K562 (cell line): ENCODE measurements around the gene FUZ. TPM values are rescaled to one million over a fixed set of nuclear protein-coding genes. Genes with fewer than 3 reads are reported as not detected.
A peak's percentile ranks its signal among the peaks of the same experiment; 100 is the strongest.

Experiments used
- BHLHE40 ChIP-seq: IDR thresholded peaks from 2 replicates; pipeline ENCODE4 v1.6.1; 2011; ENCODE audit warnings: low read length, improper control_type of control experiment
- POLR3G ChIP-seq: IDR thresholded peaks from 2 replicates; pipeline ENCODE4 v1.6.1; 2011; ENCODE audit not compliant: insufficient read length, insufficient replicate concordance; ENCODE audit errors: extremely low read depth
- RBFOX2 ChIP-seq: fragments of 200-400 bp; formaldehyde crosslinking; IDR thresholded peaks from 2 replicates; pipeline ENCODE4 v1.6.1; 2017; ENCODE audit warnings: low read depth, mild to moderate bottlenecking, low read length, moderate library complexity
- SMAD4 ChIP-seq: fragments of 250-450 bp; sonication (Bioruptor Pico); conservative IDR thresholded peaks from 2 replicates; pipeline ENCODE4 v1.8.0; 2021; ENCODE audit warnings: inconsistent platforms, mild to moderate bottlenecking, moderate library complexity
- TARDBP ChIP-seq: fragments of 450-650 bp; IDR thresholded peaks from 2 replicates; pipeline ENCODE4 v1.6.1; 2016
- ZFP1 ChIP-seq: fragments of 450-650 bp; formaldehyde crosslinking; IDR thresholded peaks from 2 replicates; pipeline ENCODE4 v1.4.0; 2020; ENCODE audit warnings: mild to moderate bottlenecking, mixed read lengths
- ZKSCAN1 ChIP-seq: fragments of 150-350 bp; IDR thresholded peaks from 2 replicates; pipeline ENCODE4 v1.6.1; 2016; ENCODE audit warnings: low read depth, low read length
- polyA plus RNA-seq, 8 experiments: library from polyadenylated mRNA; depleted of rRNA in 4 of 8; stranded (reverse) in 5 of 8; unstranded in 3 of 8; fragments of >200 nt; fragmentation: Nextera tagmentation in 2 of 8; fragmentation: Illumina TruSeq in 1 of 8; extraction: Ambion mirVana in 2 of 8; extraction: Trizol in 1 of 8; gene quantifications; 2 replicates each; pipeline versions ENCODE4 v1.2.1 to v1.2.3, GENCODE V29; 2011 to 2014; ENCODE audit warnings: inconsistent platforms in 1 of 8, missing spikeins in 1 of 8
- total RNA-seq, 7 experiments: library from RNA; depleted of rRNA in 6 of 7; stranded (reverse); fragments of >200 nt in 6 of 7; fragmentation: Illumina TruSeq in 2 of 7; extraction: Trizol in 2 of 7; gene quantifications; 2 replicates each; pipeline versions ENCODE4 v1.2.1 to v1.2.3, GENCODE V29; 2011 to 2021; ENCODE audit warnings: low replicate concordance in 1 of 7
- TF ChIP-seq, protein P1 (sequence below): fragments of 250-450 bp; sonication (Bioruptor Pico); IDR thresholded peaks from 2 replicates; pipeline ENCODE4 v1.8.0; 2022; ENCODE audit warnings: moderate library complexity, mild to moderate bottlenecking, inconsistent platforms
- TF ChIP-seq, protein P2 (sequence below): fragments of 250-450 bp; sonication (Bioruptor Pico); IDR thresholded peaks from 2 replicates; pipeline ENCODE4 v1.4.0; 2020
- TF ChIP-seq, protein P3 (sequence below): sonication (generic); formaldehyde crosslinking; IDR thresholded peaks from 2 replicates; pipeline ENCODE4 v1.8.1; 2023; ENCODE audit warnings: mild to moderate bottlenecking, missing genetic modification reagents
- TF ChIP-seq, protein P4 (sequence below): sonication (generic); formaldehyde crosslinking; IDR thresholded peaks from 2 replicates; pipeline ENCODE4 v1.9.0; 2022; ENCODE audit warnings: mild to moderate bottlenecking, missing genetic modification reagents
- TF ChIP-seq, protein P5 (sequence below): sonication (generic); formaldehyde crosslinking; IDR thresholded peaks from 2 replicates; pipeline ENCODE4 v1.8.1; 2023; ENCODE audit warnings: missing genetic modification reagents, mild to moderate bottlenecking, borderline replicate concordance

The FUZ gene
- total and polyA plus RNA-seq, 9 of the 15 experiments (the other 6 are each of a cell fraction or from before 2014, with no cell fraction given) = 0.17 to 7.6 (median 3.6) TPM; not detected in 1

DNA sequence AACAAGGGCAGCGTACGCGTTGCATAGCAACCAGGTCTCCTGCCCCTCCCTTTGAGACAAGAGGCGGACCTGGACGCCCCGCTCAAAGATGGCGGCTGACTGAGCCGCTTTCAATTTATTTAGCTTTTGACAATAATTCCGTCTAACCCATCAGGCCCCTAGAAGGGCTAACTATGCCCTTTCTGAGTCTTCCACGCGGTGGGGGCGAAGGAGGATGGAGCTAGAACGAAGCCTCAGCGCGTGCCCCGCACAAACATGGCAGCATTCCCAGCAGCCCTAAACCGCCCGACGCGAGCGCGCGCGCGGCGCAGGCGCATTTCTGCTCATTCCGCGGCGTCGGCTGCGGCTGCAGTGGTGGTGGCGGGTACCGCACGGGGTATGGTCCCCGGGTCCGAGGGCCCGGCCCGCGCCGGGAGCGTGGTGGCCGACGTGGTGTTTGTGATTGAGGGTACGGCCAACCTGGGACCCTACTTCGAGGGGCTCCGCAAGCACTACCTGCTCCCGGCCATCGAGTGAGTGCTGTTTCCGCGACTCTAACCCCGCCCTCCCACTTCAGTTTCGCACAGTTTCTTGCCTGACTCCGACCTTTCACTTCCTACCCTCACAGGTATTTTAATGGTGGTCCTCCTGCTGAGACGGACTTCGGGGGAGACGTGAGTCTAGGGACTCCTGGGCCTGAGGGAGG, 5.0 kb upstream of the FUZ start, which contains the start of gene MED25 (continued):
- TF ChIP-seq, protein P1, sequence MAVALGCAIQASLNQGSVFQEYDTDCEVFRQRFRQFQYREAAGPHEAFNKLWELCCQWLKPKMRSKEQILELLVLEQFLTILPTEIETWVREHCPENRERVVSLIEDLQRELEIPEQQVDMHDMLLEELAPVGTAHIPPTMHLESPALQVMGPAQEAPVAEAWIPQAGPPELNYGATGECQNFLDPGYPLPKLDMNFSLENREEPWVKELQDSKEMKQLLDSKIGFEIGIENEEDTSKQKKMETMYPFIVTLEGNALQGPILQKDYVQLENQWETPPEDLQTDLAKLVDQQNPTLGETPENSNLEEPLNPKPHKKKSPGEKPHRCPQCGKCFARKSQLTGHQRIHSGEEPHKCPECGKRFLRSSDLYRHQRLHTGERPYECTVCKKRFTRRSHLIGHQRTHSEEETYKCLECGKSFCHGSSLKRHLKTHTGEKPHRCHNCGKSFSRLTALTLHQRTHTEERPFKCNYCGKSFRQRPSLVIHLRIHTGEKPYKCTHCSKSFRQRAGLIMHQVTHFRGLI = peak; percentile 72
- TF ChIP-seq, protein P2, sequence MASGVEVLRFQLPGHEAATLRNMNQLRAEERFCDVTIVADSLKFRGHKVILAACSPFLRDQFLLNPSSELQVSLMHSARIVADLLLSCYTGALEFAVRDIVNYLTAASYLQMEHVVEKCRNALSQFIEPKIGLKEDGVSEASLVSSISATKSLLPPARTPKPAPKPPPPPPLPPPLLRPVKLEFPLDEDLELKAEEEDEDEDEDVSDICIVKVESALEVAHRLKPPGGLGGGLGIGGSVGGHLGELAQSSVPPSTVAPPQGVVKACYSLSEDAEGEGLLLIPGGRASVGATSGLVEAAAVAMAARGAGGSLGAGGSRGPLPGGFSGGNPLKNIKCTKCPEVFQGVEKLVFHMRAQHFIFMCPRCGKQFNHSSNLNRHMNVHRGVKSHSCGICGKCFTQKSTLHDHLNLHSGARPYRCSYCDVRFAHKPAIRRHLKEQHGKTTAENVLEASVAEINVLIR = 0 out of 2 replicates have a peak, but pooled peaks have one; percentile 29
- TF ChIP-seq ZKSCAN1 (no peak), ZFP1 (CRISPR knock-in tag) (no peak), BHLHE40 (0 out of 2 replicates have a peak, but pooled peaks have one; percentile 8), TARDBP (0 out of 2 replicates have a peak, but pooled peaks have one; percentile 38), RBFOX2 (peak; percentile 83), SMAD4 (0 out of 2 replicates have a peak, but pooled peaks have one; percentile 65), POLR3G (no peak)
- TF ChIP-seq, protein P3, sequence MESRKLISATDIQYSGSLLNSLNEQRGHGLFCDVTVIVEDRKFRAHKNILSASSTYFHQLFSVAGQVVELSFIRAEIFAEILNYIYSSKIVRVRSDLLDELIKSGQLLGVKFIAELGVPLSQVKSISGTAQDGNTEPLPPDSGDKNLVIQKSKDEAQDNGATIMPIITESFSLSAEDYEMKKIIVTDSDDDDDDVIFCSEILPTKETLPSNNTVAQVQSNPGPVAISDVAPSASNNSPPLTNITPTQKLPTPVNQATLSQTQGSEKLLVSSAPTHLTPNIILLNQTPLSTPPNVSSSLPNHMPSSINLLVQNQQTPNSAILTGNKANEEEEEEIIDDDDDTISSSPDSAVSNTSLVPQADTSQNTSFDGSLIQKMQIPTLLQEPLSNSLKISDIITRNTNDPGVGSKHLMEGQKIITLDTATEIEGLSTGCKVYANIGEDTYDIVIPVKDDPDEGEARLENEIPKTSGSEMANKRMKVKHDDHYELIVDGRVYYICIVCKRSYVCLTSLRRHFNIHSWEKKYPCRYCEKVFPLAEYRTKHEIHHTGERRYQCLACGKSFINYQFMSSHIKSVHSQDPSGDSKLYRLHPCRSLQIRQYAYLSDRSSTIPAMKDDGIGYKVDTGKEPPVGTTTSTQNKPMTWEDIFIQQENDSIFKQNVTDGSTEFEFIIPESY (CRISPR knock-in tag) = peak; percentile 27; the same call in 1 of the 2 replicates
- TF ChIP-seq, protein P4, sequence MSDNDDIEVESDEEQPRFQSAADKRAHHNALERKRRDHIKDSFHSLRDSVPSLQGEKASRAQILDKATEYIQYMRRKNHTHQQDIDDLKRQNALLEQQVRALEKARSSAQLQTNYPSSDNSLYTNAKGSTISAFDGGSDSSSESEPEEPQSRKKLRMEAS (CRISPR knock-in tag) = peak; percentile 59; the same call in 1 of the 2 replicates
- TF ChIP-seq, protein P5, sequence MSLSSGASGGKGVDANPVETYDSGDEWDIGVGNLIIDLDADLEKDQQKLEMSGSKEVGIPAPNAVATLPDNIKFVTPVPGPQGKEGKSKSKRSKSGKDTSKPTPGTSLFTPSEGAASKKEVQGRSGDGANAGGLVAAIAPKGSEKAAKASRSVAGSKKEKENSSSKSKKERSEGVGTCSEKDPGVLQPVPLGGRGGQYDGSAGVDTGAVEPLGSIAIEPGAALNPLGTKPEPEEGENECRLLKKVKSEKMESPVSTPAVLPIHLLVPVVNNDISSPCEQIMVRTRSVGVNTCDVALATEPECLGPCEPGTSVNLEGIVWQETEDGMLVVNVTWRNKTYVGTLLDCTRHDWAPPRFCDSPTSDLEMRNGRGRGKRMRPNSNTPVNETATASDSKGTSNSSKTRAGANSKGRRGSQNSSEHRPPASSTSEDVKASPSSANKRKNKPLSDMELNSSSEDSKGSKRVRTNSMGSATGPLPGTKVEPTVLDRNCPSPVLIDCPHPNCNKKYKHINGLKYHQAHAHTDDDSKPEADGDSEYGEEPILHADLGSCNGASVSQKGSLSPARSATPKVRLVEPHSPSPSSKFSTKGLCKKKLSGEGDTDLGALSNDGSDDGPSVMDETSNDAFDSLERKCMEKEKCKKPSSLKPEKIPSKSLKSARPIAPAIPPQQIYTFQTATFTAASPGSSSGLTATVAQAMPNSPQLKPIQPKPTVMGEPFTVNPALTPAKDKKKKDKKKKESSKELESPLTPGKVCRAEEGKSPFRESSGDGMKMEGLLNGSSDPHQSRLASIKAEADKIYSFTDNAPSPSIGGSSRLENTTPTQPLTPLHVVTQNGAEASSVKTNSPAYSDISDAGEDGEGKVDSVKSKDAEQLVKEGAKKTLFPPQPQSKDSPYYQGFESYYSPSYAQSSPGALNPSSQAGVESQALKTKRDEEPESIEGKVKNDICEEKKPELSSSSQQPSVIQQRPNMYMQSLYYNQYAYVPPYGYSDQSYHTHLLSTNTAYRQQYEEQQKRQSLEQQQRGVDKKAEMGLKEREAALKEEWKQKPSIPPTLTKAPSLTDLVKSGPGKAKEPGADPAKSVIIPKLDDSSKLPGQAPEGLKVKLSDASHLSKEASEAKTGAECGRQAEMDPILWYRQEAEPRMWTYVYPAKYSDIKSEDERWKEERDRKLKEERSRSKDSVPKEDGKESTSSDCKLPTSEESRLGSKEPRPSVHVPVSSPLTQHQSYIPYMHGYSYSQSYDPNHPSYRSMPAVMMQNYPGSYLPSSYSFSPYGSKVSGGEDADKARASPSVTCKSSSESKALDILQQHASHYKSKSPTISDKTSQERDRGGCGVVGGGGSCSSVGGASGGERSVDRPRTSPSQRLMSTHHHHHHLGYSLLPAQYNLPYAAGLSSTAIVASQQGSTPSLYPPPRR (CRISPR knock-in tag) = no peak
